ENCODE data around the gene MYO1D. TPM values are rescaled to one million over a fixed set of nuclear protein-coding genes. Genes with fewer than 3 reads are reported as not detected.

MYO1D gene
- total RNA-seq, 1 donor, result 94.0 TPM

GRCh38 chr17:32546031-32546444, 330.9 kb downstream of the MYO1D start:
- H3K4me3 ChIP-seq (ENCODE audit: low read depth, low read length), result no peak overlapping the region
- TF ChIP-seq CTCF (IDR thresholded peaks at IDR 0.05; ENCODE audit: insufficient read depth, low read length), result no peak
- DNase-seq (ENCODE audit: low read depth), result no peak

- no peak overlapping the region for H3K4me3 ChIP-seq (ENCODE audit: low read depth, low read length)
- TF ChIP-seq CTCF (IDR thresholded peaks at IDR 0.05; ENCODE audit: insufficient read depth, low read length), result no peak
- no peak for DNase-seq (ENCODE audit: low read depth)
Measured at GRCh38 chr17:32542186-32542585, 334.7 kb downstream of the MYO1D start.

GRCh38 chr17:32541640-32542039, 335.3 kb downstream of the MYO1D start:
- H3K4me3 ChIP-seq (ENCODE audit: low read depth, low read length), result no peak overlapping the region
- DNase-seq (ENCODE audit: low read depth), result no peak
- TF ChIP-seq CTCF (IDR thresholded peaks at IDR 0.05; ENCODE audit: insufficient read depth, low read length), result no peak

GRCh38 chr17:32536736-32537643, 339.9 kb downstream of the MYO1D start:
- no peak for TF ChIP-seq CTCF (IDR thresholded peaks at IDR 0.05; ENCODE audit: insufficient read depth, low read length)
- no peak overlapping the region for H3K4me3 ChIP-seq (ENCODE audit: low read depth, low read length)
- DNase-seq (ENCODE audit: low read depth), result peak; percentile 9

GRCh38 chr17:32533296-32533695, 343.6 kb downstream of the MYO1D start:
- no peak overlapping the region for H3K4me3 ChIP-seq (ENCODE audit: low read depth, low read length)
- DNase-seq (ENCODE audit: low read depth), result no peak
- TF ChIP-seq CTCF (IDR thresholded peaks at IDR 0.05; ENCODE audit: insufficient read depth, low read length), result no peak

GRCh38 chr17:32529604-32530003, 347.3 kb downstream of the MYO1D start:
- no peak for TF ChIP-seq CTCF (IDR thresholded peaks at IDR 0.05; ENCODE audit: insufficient read depth, low read length)
- no peak overlapping the region for H3K4me3 ChIP-seq (ENCODE audit: low read depth, low read length)
- DNase-seq (ENCODE audit: low read depth), result no peak
